DOHH2 (cell line): ENCODE results near the gene TAL2.

Experiments used
- CTCF ChIP-seq: fragments of 200-600 bp; sonication (generic); IDR thresholded peaks from one replicate; pipeline ENCODE4 v1.5.1; 2014; ENCODE audit warnings: antibody characterized with exemption, mild to moderate bottlenecking, low read depth, low read length; ENCODE audit not compliant: poor library complexity, severe bottlenecking
- EZH2phosphoT487 ChIP-seq: fragments of 200-600 bp; sonication (generic); IDR thresholded peaks from 2 replicates; pipeline ENCODE4 v1.6.1; 2017; ENCODE audit warnings: borderline replicate concordance, mild to moderate bottlenecking, antibody characterized with exemption, low read length, moderate library complexity, mixed read lengths

DNA sequence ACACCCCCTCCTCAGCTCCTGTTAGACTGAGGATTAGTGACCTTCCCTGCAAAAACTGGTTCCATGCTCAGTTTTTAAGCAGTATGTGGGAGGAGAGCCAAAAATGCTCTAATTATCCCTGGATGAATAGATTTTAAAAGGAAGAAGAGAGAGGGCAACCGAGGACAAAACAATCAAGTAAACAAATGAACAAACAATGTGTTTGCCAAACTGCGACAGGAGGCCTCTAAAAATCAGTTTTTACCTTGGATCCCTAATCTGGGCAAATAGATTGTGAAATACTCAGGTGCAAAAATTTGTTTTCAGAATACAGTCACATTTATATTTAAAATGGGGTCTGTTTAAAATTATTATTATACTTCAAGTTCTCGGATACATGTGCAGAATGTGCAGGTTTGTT lies 8.5 kb downstream of the TAL2 start:
- TF ChIP-seq CTCF (no peak), EZH2phosphoT487 (no peak)
